Caco-2 (cell line): ENCODE measurements around the gene MKRN2OS. TPM values are rescaled to one million over a fixed set of nuclear protein-coding genes. Genes with fewer than 3 reads are reported as not detected.

ENCODE experiments used
- BruUV-seq: library from RNA; stranded (reverse); fragments of 400-500 nt; replicated peaks from 2 replicates; lab custom pipeline; 2021; lab: Mats Ljungman, UMichigan
- CTCF ChIA-PET: fragments of 300-600 bp; sonication (Branson Sonifier 250); formaldehyde crosslinking; loops from one replicate; lab custom pipeline; 2022; ENCODE audit warnings: antibody characterized with exemption; lab: Charles Lee
- POLR2A ChIA-PET: fragments of 300-600 bp; sonication (Branson Sonifier 250); formaldehyde crosslinking; loops from one replicate; lab custom pipeline; 2022; ENCODE audit warnings: antibody characterized with exemption; lab: Charles Lee
- DNase-seq, 2 experiments: peaks; one replicate each; pipeline versions ENCODE4 v3.0.0 to v3.0.0-alpha.2; 2020 to 2022
- H3K27me3 ChIP-seq: replicated peaks from 2 replicates; pipeline ENCODE4 v1.6.0; 2011; ENCODE audit warnings: low read length; ENCODE audit not compliant: control insufficient read depth, insufficient read depth
- H3K36me3 ChIP-seq: 2 replicates; pipeline ENCODE4 v1.5.1; 2011; ENCODE audit warnings: low read length; ENCODE audit not compliant: control insufficient read depth, insufficient read depth
- H3K4me1 ChIP-seq: fragments of 250-450 bp; sonication (Bioruptor Pico); 2 replicates; pipeline ENCODE4 v1.5.1; 2020; ENCODE audit warnings: mild to moderate bottlenecking
- H3K4me3 ChIP-seq: 2 replicates; pipeline ENCODE4 v1.5.1; 2011; ENCODE audit warnings: low read depth, mild to moderate bottlenecking, control low read depth, low read length
- H3K9me3 ChIP-seq: fragments of 250-450 bp; sonication (Bioruptor Pico); 2 replicates; pipeline ENCODE4 v1.5.1; 2020; ENCODE audit warnings: mild to moderate bottlenecking, moderate library complexity
- H3K27ac Mint-ChIP-seq: one replicate; pipeline ENCODE4 v1.8.0; 2022; ENCODE audit warnings: mixed read lengths; ENCODE audit not compliant: unreplicated experiment
- H3K27me3 Mint-ChIP-seq: one replicate; pipeline ENCODE4 v1.8.0; 2022; ENCODE audit warnings: mixed read lengths; ENCODE audit not compliant: insufficient read depth, unreplicated experiment
- H3K36me3 Mint-ChIP-seq: one replicate; pipeline ENCODE4 v1.8.0; 2022; ENCODE audit warnings: mild to moderate bottlenecking, mixed read lengths; ENCODE audit not compliant: insufficient read depth, unreplicated experiment
- H3K4me1 Mint-ChIP-seq: one replicate; pipeline ENCODE4 v1.8.0; 2022; ENCODE audit warnings: low read depth, mixed read lengths; ENCODE audit not compliant: unreplicated experiment
- H3K4me3 Mint-ChIP-seq: one replicate; pipeline ENCODE4 v1.8.0; 2022; ENCODE audit warnings: mild to moderate bottlenecking, moderate library complexity, mixed read lengths; ENCODE audit not compliant: unreplicated experiment
- H3K9me3 Mint-ChIP-seq: one replicate; pipeline ENCODE4 v1.8.0; 2022; ENCODE audit warnings: mixed read lengths; ENCODE audit not compliant: unreplicated experiment
- intact Hi-C: fragments of 100-400 bp; cut with micrococcal nuclease; formaldehyde crosslinking; loops from one replicate; pipeline ENCODE4 v1.10.0; 2022; ENCODE audit not compliant: unreplicated experiment
- total RNA-seq: library from RNA; stranded (reverse); gene quantifications from 2 replicates; pipeline ENCODE4 v1.2.3, GENCODE V29; 2022
- TF ChIP-seq, protein P1 (sequence below), 2 experiments: fragments of 200-600 bp in 1 of 2; IDR thresholded peaks; 1 replicate in 1 of 2; 2 replicates in 1 of 2; pipeline versions ENCODE4 v1.5.1 to v1.8.0; 2011 to 2022; ENCODE audit warnings: antibody characterized with exemption in 1 of 2, control low read depth in 1 of 2, inconsistent platforms in 1 of 2, low read depth in 1 of 2, low read length in 1 of 2, mild to moderate bottlenecking in 1 of 2, moderate library complexity in 1 of 2; ENCODE audit not compliant: insufficient read depth in 1 of 2, severe bottlenecking in 1 of 2, unreplicated experiment in 1 of 2

The MKRN2OS gene
- total RNA-seq, 1 experiment from 2014 or later: 1.6 TPM

DNA sequence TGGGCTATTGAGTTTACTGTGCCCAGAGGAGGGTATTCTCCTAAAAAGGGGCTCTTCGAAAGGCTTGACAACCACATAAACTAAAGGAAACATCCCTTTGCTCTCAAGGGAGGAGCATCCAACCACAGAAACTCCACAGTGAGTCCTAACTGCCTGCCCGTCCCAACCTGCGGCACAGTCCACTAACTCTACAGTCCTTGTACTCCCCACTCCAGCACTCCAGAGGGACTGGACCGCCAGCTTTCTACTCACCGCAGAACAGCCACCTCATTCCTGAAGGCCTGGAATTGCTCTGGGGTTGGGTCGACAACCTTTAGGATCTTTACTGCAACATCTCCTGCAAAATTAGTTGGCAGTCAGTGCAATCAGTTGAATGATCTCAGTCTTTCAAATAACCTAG is 46.2 kb upstream of the MKRN2OS start:
- peaks cover 7% of the 10 kb centered on the region for H3K36me3 ChIP-seq
- POLR2A ChIA-PET: no interaction called here
- no peak for DNase-seq
- H3K27me3 Mint-ChIP-seq: no peaks in the 10 kb centered on the region
- intact Hi-C loops: no loop called here
- H3K36me3 Mint-ChIP-seq: peaks cover 90% of the 10 kb centered on the region
- H3K9me3 ChIP-seq: no peaks in the 10 kb centered on the region
- BruUV-seq: no TSS peak
- H3K27ac Mint-ChIP-seq: no peak overlapping the region
- CTCF ChIA-PET: no interaction called here
- TF ChIP-seq, protein P1, sequence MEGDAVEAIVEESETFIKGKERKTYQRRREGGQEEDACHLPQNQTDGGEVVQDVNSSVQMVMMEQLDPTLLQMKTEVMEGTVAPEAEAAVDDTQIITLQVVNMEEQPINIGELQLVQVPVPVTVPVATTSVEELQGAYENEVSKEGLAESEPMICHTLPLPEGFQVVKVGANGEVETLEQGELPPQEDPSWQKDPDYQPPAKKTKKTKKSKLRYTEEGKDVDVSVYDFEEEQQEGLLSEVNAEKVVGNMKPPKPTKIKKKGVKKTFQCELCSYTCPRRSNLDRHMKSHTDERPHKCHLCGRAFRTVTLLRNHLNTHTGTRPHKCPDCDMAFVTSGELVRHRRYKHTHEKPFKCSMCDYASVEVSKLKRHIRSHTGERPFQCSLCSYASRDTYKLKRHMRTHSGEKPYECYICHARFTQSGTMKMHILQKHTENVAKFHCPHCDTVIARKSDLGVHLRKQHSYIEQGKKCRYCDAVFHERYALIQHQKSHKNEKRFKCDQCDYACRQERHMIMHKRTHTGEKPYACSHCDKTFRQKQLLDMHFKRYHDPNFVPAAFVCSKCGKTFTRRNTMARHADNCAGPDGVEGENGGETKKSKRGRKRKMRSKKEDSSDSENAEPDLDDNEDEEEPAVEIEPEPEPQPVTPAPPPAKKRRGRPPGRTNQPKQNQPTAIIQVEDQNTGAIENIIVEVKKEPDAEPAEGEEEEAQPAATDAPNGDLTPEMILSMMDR (IDR thresholded peaks at IDR 0.05; ENCODE audit: insufficient read depth in 1 of 2, low read depth in 1 of 2, low read length in 1 of 2, severe bottlenecking in 1 of 2, unreplicated experiment in 1 of 2): no peak
- H3K4me1 ChIP-seq: no peaks in the 10 kb centered on the region
- no peak overlapping the region for H3K4me3 Mint-ChIP-seq
- no peaks in the 10 kb centered on the region for H3K4me1 Mint-ChIP-seq
- H3K27me3 ChIP-seq: no peaks in the 10 kb centered on the region
- no peaks in the 10 kb centered on the region for H3K9me3 Mint-ChIP-seq
- no peak overlapping the region for H3K4me3 ChIP-seq

DNA sequence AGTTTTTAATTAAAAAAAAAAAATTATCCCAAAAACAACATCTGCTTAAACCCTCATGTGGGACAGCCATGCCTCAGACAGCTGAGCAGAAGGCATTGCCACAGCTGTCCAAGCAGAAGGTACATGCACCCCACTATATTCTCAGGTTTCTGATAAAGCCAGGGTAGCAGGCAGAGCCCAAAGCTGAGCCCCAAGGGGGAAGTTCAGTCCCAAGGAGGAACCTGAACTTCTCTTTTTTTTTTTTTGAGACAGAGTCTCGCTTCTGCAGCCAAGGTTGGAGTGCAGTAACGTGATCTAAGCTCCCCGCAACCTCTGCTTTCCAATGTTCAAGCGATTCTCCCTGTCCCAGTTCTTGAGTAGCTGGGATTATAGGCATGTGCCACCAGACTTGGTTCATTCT is 44.8 kb upstream of the MKRN2OS start:
- Mint-ChIP-seq H3K27ac (no peak overlapping the region), H3K4me1 (no peaks in the 10 kb centered on the region), H3K4me3 (no peak overlapping the region), H3K36me3 (peaks cover 94% of the 10 kb centered on the region), H3K9me3 (no peaks in the 10 kb centered on the region), H3K27me3 (no peaks in the 10 kb centered on the region)
- POLR2A ChIA-PET: interaction anchor here (0.7 kb wide), 1 partner anchor 28 kb away, joined by 6 read pairs; no protein-coding TSS in a partner anchor
- H3K4me3 ChIP-seq: no peak overlapping the region
- no TSS peak for BruUV-seq
- H3K9me3 ChIP-seq: no peaks in the 10 kb centered on the region
- DNase-seq: no peak
- TF ChIP-seq, protein P1 (IDR thresholded peaks at IDR 0.05; ENCODE audit: insufficient read depth in 1 of 2, low read depth in 1 of 2, low read length in 1 of 2, severe bottlenecking in 1 of 2, unreplicated experiment in 1 of 2): no peak
- intact Hi-C loops: no loop called here
- CTCF ChIA-PET: interaction anchor here (0.5 to 1.0 kb wide), 3 partner anchors 11 to 63 kb away, joined by 3 to 6 read pairs (median 4); partner anchors contain the start of gene MKRN2
- no peaks in the 10 kb centered on the region for H3K27me3 ChIP-seq
- no peaks in the 10 kb centered on the region for H3K4me1 ChIP-seq
- H3K36me3 ChIP-seq: peaks cover 7% of the 10 kb centered on the region

- intact Hi-C loops: no loop called here
- Mint-ChIP-seq H3K27ac (peak overlapping the region; percentile 36), H3K27me3 (no peaks in the 10 kb centered on the region), H3K36me3 (peaks cover 92% of the 10 kb centered on the region), H3K4me3 (no peak overlapping the region), H3K9me3 (no peaks in the 10 kb centered on the region), H3K4me1 (no peaks in the 10 kb centered on the region)
- Histone ChIP-seq H3K27me3 (no peaks in the 10 kb centered on the region), H3K4me1 (no peaks in the 10 kb centered on the region), H3K9me3 (no peaks in the 10 kb centered on the region), H3K4me3 (no peak overlapping the region), H3K36me3 (peaks cover 6% of the 10 kb centered on the region)
- ChIA-PET CTCF (no interaction called here), POLR2A (no interaction called here)
- TF ChIP-seq, protein P1 (IDR thresholded peaks at IDR 0.05; ENCODE audit: insufficient read depth in 1 of 2, low read depth in 1 of 2, low read length in 1 of 2, severe bottlenecking in 1 of 2, unreplicated experiment in 1 of 2): no peak
- no peak for DNase-seq
- BruUV-seq: no TSS peak
Measured at GRCh38 chr3:12588039-12589009, 43.0 kb upstream of the MKRN2OS start.
